Transverse colon (tissue), 4 donors: Measurements from ENCODE around the gene MATR3. TPM values are rescaled to one million over a fixed set of nuclear protein-coding genes. Genes with fewer than 3 reads are reported as not detected.
A peak's percentile ranks its signal among the peaks of the same experiment; 100 is the strongest.

Source experiments
- DNase-seq: peaks from one replicate; pipeline ENCODE4 v3.0.0-alpha.2; 2019
- H3K27ac ChIP-seq, 4 donors: fragments of 200-600 bp; sonication (generic); 2 replicates each; pipeline ENCODE4 v1.5.1; 2016 to 2018; ENCODE audit warnings: inconsistent platforms in 4 of 4
- H3K27me3 ChIP-seq: fragments of 200-600 bp; sonication (generic); 2 replicates; pipeline ENCODE4 v1.5.1; 2017; ENCODE audit warnings: inconsistent platforms
- H3K36me3 ChIP-seq, 4 donors: fragments of 200-600 bp; sonication (generic); 2 replicates each; pipeline ENCODE4 v1.5.1; 2017 to 2019; ENCODE audit warnings: inconsistent platforms in 4 of 4
- H3K4me1 ChIP-seq, 4 donors: fragments of 200-600 bp; sonication (generic); 2 replicates each; pipeline ENCODE4 v1.5.1; 2017 to 2020; ENCODE audit warnings: inconsistent platforms in 4 of 4
- H3K4me3 ChIP-seq, 4 donors: fragments of 200-600 bp; sonication (generic); 1 replicate in 1 of 4; 2 replicates in 3 of 4; pipeline versions ENCODE4 v1.5.1 to v1.6.1; 2017 to 2019; ENCODE audit warnings: inconsistent platforms in 4 of 4
- H3K9me3 ChIP-seq, 2 donors: fragments of 200-600 bp; sonication (generic); 2 replicates each; pipeline ENCODE4 v1.5.1; 2017 to 2019; ENCODE audit warnings: inconsistent platforms in 2 of 2
- CTCF ChIP-seq, 5 experiments: fragments of 200-600 bp in 3 of 5; fragments of 450-650 bp in 2 of 5; sonication (generic) in 3 of 5; IDR thresholded peaks; 1 replicate in 2 of 5; 2 replicates in 3 of 5; pipeline ENCODE4 v1.5.1; 2016 to 2017; ENCODE audit warnings: antibody characterized with exemption in 5 of 5, inconsistent platforms in 3 of 5, mild to moderate bottlenecking in 2 of 5, moderate library complexity in 1 of 5
- EP300 ChIP-seq: sonication (generic); formaldehyde crosslinking; IDR thresholded peaks from one replicate; pipeline ENCODE4 v1.6.1; 2017; ENCODE audit warnings: antibody characterized with exemption, low read depth
- POLR2A ChIP-seq: fragments of 450-650 bp; IDR thresholded peaks from one replicate; pipeline ENCODE4 v1.6.1; 2016; ENCODE audit warnings: antibody characterized with exemption, mild to moderate bottlenecking, moderate library complexity
- POLR2AphosphoS5 ChIP-seq, 3 donors: sonication (generic); formaldehyde crosslinking; IDR thresholded peaks; one replicate each; pipeline ENCODE4 v1.6.1; 2016; ENCODE audit warnings: antibody characterized with exemption in 3 of 3
- WGBS, 2 donors: methylation state at CpG; one replicate each; pipeline ENCODE4 v1.1.5; 2018; ENCODE audit warnings: low coverage in 1 of 2; 5-methylcytosine and 5-hydroxymethylcytosine counted together
- in situ Hi-C, 4 donors: fragments of 200-750 bp; cut with MboI; loops; one replicate each; pipeline versions ENCODE4 v1.15.0 to v1.15.1; 2017; ENCODE audit warnings: low sequenced_read_pairs in 3 of 4, low pct_ligation_motif_present in 1 of 4, low pct_unique_long_range_greater_than_20kb in 1 of 4
- intact Hi-C: fragments of 100-400 bp; cut with DNase I; formaldehyde crosslinking; loops from one replicate; pipeline ENCODE4 v1.15.1; 2023; ENCODE audit warnings: low total_unique reads
- total RNA-seq, 4 donors: library from RNA; depleted of rRNA; stranded (reverse); fragments of >200 nt; gene quantifications; one replicate each; pipeline ENCODE4 v1.1.0, GENCODE V29; 2016

MATR3 gene
- total RNA-seq, 4 donors from 2014 or later = 97.3 to 190 (median 134) TPM

GRCh38 chr5:139295346-139296057 lies 2.0 kb downstream of the MATR3 start:
- intact Hi-C loops (loop anchor here (10.0 kb wide), 1 partner anchor 721 kb away; the partner anchor contains the start of gene HSPA9), in situ Hi-C loops (no loop called here)
- DNase-seq = no peak
- peak overlapping the region; percentile 75 to 91 (median 84) for H3K4me3 ChIP-seq
- 8 to 24% methylated on average over 7 to 16 of the region's 16 CpGs for WGBS, 2 donors
- no peaks in the 10 kb centered on the region for H3K9me3 ChIP-seq
- H3K27me3 ChIP-seq = no peaks in the 10 kb centered on the region
- peak overlapping the region; percentile 96 to 100 (median 99) for H3K27ac ChIP-seq
- peaks cover 41 to 61% (median 56%) of the 10 kb centered on the region in 4 donors for H3K4me1 ChIP-seq
- no peaks in the 10 kb centered on the region for H3K36me3 ChIP-seq
- no peak for TF ChIP-seq POLR2AphosphoS5 (IDR thresholded peaks at IDR 0.05)
- no peak for TF ChIP-seq CTCF (IDR thresholded peaks at IDR 0.05)
- no peak for TF ChIP-seq POLR2A
- no peak for TF ChIP-seq EP300

- no peak for DNase-seq
- peaks cover 41 to 68% (median 57%) of the 10 kb centered on the region in 4 donors for H3K4me1 ChIP-seq
- H3K4me3 ChIP-seq = peak overlapping the region in 1 of 4 donors; percentile 75
- no peaks in the 10 kb centered on the region for H3K27me3 ChIP-seq
- no peak for TF ChIP-seq CTCF (IDR thresholded peaks at IDR 0.05)
- no peak for TF ChIP-seq EP300
- TF ChIP-seq POLR2A = no peak
- TF ChIP-seq POLR2AphosphoS5 (IDR thresholded peaks at IDR 0.05) = no peak
- peak overlapping the region in 3 of 4 donors; percentile 96 to 99 (median 99) for H3K27ac ChIP-seq
- H3K36me3 ChIP-seq = no peaks in the 10 kb centered on the region
- no peaks in the 10 kb centered on the region for H3K9me3 ChIP-seq
- WGBS, 2 donors = 30 to 43% methylated on average over 6 of the region's 6 CpGs
- intact Hi-C loops = loop anchor here (10.0 kb wide), 1 partner anchor 721 kb away; the partner anchor contains the start of gene HSPA9
- in situ Hi-C loops = no loop called here
These were observed 2.7 kb downstream of the MATR3 start for GRCh38 chr5:139296198-139296597.

GRCh38 chr5:139296862-139297326 lies 3.4 kb downstream of the MATR3 start:
- no peak for DNase-seq
- Histone ChIP-seq H3K36me3 (no peaks in the 10 kb centered on the region), H3K9me3 (no peaks in the 10 kb centered on the region), H3K27ac (no peak overlapping the region), H3K27me3 (no peaks in the 10 kb centered on the region), H3K4me3 (no peak overlapping the region), H3K4me1 (peaks cover 41 to 75% (median 58%) of the 10 kb centered on the region in 4 donors)
- TF ChIP-seq CTCF (IDR thresholded peaks at IDR 0.05) = no peak
- TF ChIP-seq POLR2A = no peak
- no peak for TF ChIP-seq EP300
- no peak for TF ChIP-seq POLR2AphosphoS5 (IDR thresholded peaks at IDR 0.05)
- WGBS, 2 donors = 88% methylated on average over 12 of the region's 12 CpGs
- intact Hi-C loops (loop anchor here (10.0 kb wide), 1 partner anchor 722 kb away; the partner anchor contains the start of gene HSPA9), in situ Hi-C loops (no loop called here)

GRCh38 chr5:139297439-139298133 lies 4.0 kb downstream of the MATR3 start:
- H3K9me3 ChIP-seq = no peaks in the 10 kb centered on the region
- H3K4me3 ChIP-seq = no peak overlapping the region
- in situ Hi-C loops = no loop called here
- no peak for TF ChIP-seq POLR2A
- TF ChIP-seq CTCF (IDR thresholded peaks at IDR 0.05) = no peak
- no peak for TF ChIP-seq POLR2AphosphoS5 (IDR thresholded peaks at IDR 0.05)
- TF ChIP-seq EP300 = no peak
- WGBS, 2 donors = 65% methylated on average over 2 of the region's 2 CpGs
- DNase-seq = no peak
- H3K27ac ChIP-seq = no peak overlapping the region
- H3K27me3 ChIP-seq = no peaks in the 10 kb centered on the region
- H3K4me1 ChIP-seq = peaks cover 41 to 82% (median 62%) of the 10 kb centered on the region in 4 donors
- no peaks in the 10 kb centered on the region for H3K36me3 ChIP-seq
- intact Hi-C loops = loop anchor here (10.0 kb wide), 1 partner anchor 723 kb away; the partner anchor contains the start of gene HSPA9
